Hepatocyte (in vitro differentiated cells): ENCODE measurements around the gene BLOC1S2. TPM values are rescaled to one million over a fixed set of nuclear protein-coding genes. Genes with fewer than 3 reads are reported as not detected.

Source experiments
- DNase-seq: peaks from one replicate; pipeline ENCODE4 v3.0.0-alpha.2; 2016; ENCODE audit warnings: low spot score
- H2AFZ ChIP-seq: fragments of 200-600 bp; sonication (generic); 2 replicates; pipeline ENCODE4 v1.6.0; 2016; ENCODE audit warnings: antibody characterized with exemption, mild to moderate bottlenecking
- H3K27ac ChIP-seq: fragments of 200-600 bp; sonication (generic); 2 replicates; pipeline ENCODE4 v1.5.1; 2016; ENCODE audit warnings: mild to moderate bottlenecking
- H3K27me3 ChIP-seq: fragments of 200-600 bp; sonication (generic); 2 replicates; pipeline ENCODE4 v1.6.1; 2016
- H3K36me3 ChIP-seq: fragments of 200-600 bp; sonication (generic); replicated peaks from 2 replicates; pipeline ENCODE4 v1.5.1; 2016; ENCODE audit warnings: low read depth; ENCODE audit not compliant: insufficient read depth
- H3K4me1 ChIP-seq: fragments of 200-600 bp; sonication (generic); 2 replicates; pipeline ENCODE4 v1.5.1; 2016; ENCODE audit warnings: mild to moderate bottlenecking, moderate library complexity; ENCODE audit not compliant: insufficient read depth
- H3K4me2 ChIP-seq: fragments of 200-600 bp; sonication (generic); 2 replicates; pipeline ENCODE4 v1.6.0; 2016
- H3K4me3 ChIP-seq: fragments of 200-600 bp; sonication (generic); 2 replicates; pipeline ENCODE4 v1.5.1; 2016; ENCODE audit warnings: mild to moderate bottlenecking
- H3K79me2 ChIP-seq: fragments of 200-600 bp; sonication (generic); 2 replicates; pipeline ENCODE4 v1.6.0; 2017; ENCODE audit warnings: mild to moderate bottlenecking
- H3K9me2 ChIP-seq: fragments of 200-600 bp; sonication (generic); replicated peaks from 2 replicates; pipeline ENCODE4 v1.6.0; 2017; ENCODE audit warnings: mild to moderate bottlenecking; ENCODE audit not compliant: insufficient read depth
- H3K9me3 ChIP-seq: fragments of 200-600 bp; sonication (generic); 2 replicates; pipeline ENCODE4 v1.5.1; 2016; ENCODE audit warnings: low read depth, mild to moderate bottlenecking
- H4K20me1 ChIP-seq: fragments of 200-600 bp; sonication (generic); 2 replicates; pipeline ENCODE4 v1.6.0; 2016; ENCODE audit warnings: mild to moderate bottlenecking; ENCODE audit not compliant: insufficient read depth, poor library complexity, severe bottlenecking
- CTCF ChIP-seq: fragments of 200-600 bp; sonication (generic); IDR thresholded peaks from 2 replicates; pipeline ENCODE4 v1.5.1; 2016; ENCODE audit warnings: antibody characterized with exemption, mild to moderate bottlenecking; ENCODE audit not compliant: poor library complexity
- EZH2 ChIP-seq: fragments of 200-600 bp; sonication (generic); IDR thresholded peaks from 2 replicates; pipeline ENCODE4 v1.6.1; 2016; ENCODE audit warnings: antibody characterized with exemption, mild to moderate bottlenecking, borderline replicate concordance
- EZH2phosphoT487 ChIP-seq: fragments of 200-600 bp; sonication (generic); IDR thresholded peaks from one replicate; pipeline ENCODE4 v1.6.1; 2018; ENCODE audit warnings: antibody characterized with exemption, mild to moderate bottlenecking, low read depth, moderate library complexity; ENCODE audit not compliant: unreplicated experiment, severe bottlenecking
- WGBS: methylation state at CpG from one replicate; pipeline ENCODE4 v1.1.6; 2016; ENCODE audit warnings: low lambda C conversion rate; ENCODE audit errors: missing lambda C conversion rate; 5-methylcytosine and 5-hydroxymethylcytosine counted together
- polyA plus RNA-seq: library from polyadenylated mRNA; unstranded; fragments of >200 nt; fragmentation: Nextera tagmentation; extraction: Ambion mirVana; gene quantifications from 2 replicates; pipeline ENCODE4 v1.2.1, GENCODE V29; 2016
- total RNA-seq: library from RNA; depleted of rRNA; stranded (reverse); fragments of >200 nt; gene quantifications from 2 replicates; pipeline ENCODE4 v1.2.3, GENCODE V29; 2014

Gene BLOC1S2
- total and polyA plus RNA-seq, 2 experiments from 2014 or later: 50.1 to 50.4 TPM

- Histone ChIP-seq H4K20me1 (no peaks in the 10 kb centered on the region), H3K9me2 (no peaks in the 10 kb centered on the region), H3K4me3 (no peak overlapping the region), H3K79me2 (no peaks in the 10 kb centered on the region), H2AFZ (no peak overlapping the region), H3K27ac (no peak overlapping the region), H3K9me3 (no peaks in the 10 kb centered on the region), H3K4me1 (no peaks in the 10 kb centered on the region), H3K27me3 (peaks cover 25% of the 10 kb centered on the region), H3K4me2 (no peak overlapping the region), H3K36me3 (no peaks in the 10 kb centered on the region)
- 59% methylated on average over 8 of the region's 8 CpGs for WGBS
- no peak for DNase-seq
- no peak for TF ChIP-seq EZH2
- no peak for TF ChIP-seq EZH2phosphoT487
- TF ChIP-seq CTCF: no peak
Observed at GRCh38 chr10:100327007-100327717, 40.7 kb upstream of the BLOC1S2 start.

GRCh38 chr10:100325158-100325557 is 38.7 kb upstream of the BLOC1S2 start:
- Histone ChIP-seq H3K9me2 (no peaks in the 10 kb centered on the region), H3K79me2 (no peaks in the 10 kb centered on the region), H3K4me2 (no peak overlapping the region), H4K20me1 (no peaks in the 10 kb centered on the region), H3K36me3 (no peaks in the 10 kb centered on the region), H3K27me3 (peaks cover 28% of the 10 kb centered on the region), H3K27ac (no peak overlapping the region), H3K4me1 (no peaks in the 10 kb centered on the region), H3K9me3 (no peaks in the 10 kb centered on the region), H2AFZ (no peak overlapping the region), H3K4me3 (no peak overlapping the region)
- 44% methylated on average over 7 of the region's 7 CpGs for WGBS
- no peak for DNase-seq
- TF ChIP-seq EZH2phosphoT487 (no peak), EZH2 (no peak), CTCF (no peak)

- Histone ChIP-seq H3K79me2 (no peaks in the 10 kb centered on the region), H2AFZ (no peak overlapping the region), H3K9me2 (no peaks in the 10 kb centered on the region), H3K4me2 (no peak overlapping the region), H3K4me3 (no peak overlapping the region), H3K27me3 (peaks cover 22% of the 10 kb centered on the region), H3K27ac (no peak overlapping the region), H3K36me3 (no peaks in the 10 kb centered on the region), H3K4me1 (no peaks in the 10 kb centered on the region), H4K20me1 (no peaks in the 10 kb centered on the region), H3K9me3 (no peaks in the 10 kb centered on the region)
- 61% methylated on average over 1 of the region's 1 CpG for WGBS
- TF ChIP-seq EZH2 (no peak), EZH2phosphoT487 (no peak), CTCF (no peak)
- DNase-seq: no peak
Observed at GRCh38 chr10:100319707-100320402, 33.4 kb upstream of the BLOC1S2 start.
